Endometrial microvascular endothelial cells (primary cell): ENCODE measurements around the gene LAMP5. TPM values are rescaled to one million over a fixed set of nuclear protein-coding genes. Genes with fewer than 3 reads are reported as not detected.

Source experiments
- in situ Hi-C: cut with HindIII; loops from 2 replicates; pipeline ENCODE4 v1.10.0; 2017; ENCODE audit warnings: low sequenced_read_pairs, low pct_unique_long_range_greater_than_20kb; ENCODE audit errors: inconsistent ontology term
- total RNA-seq: library from RNA; depleted of rRNA; stranded (reverse); fragments of >200 nt; gene quantifications from one replicate; pipeline ENCODE4 v1.2.3, GENCODE V29; 2015; ENCODE audit errors: inconsistent ontology term

The LAMP5 gene, protein sequence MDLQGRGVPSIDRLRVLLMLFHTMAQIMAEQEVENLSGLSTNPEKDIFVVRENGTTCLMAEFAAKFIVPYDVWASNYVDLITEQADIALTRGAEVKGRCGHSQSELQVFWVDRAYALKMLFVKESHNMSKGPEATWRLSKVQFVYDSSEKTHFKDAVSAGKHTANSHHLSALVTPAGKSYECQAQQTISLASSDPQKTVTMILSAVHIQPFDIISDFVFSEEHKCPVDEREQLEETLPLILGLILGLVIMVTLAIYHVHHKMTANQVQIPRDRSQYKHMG
- total RNA-seq: not detected

DNA sequence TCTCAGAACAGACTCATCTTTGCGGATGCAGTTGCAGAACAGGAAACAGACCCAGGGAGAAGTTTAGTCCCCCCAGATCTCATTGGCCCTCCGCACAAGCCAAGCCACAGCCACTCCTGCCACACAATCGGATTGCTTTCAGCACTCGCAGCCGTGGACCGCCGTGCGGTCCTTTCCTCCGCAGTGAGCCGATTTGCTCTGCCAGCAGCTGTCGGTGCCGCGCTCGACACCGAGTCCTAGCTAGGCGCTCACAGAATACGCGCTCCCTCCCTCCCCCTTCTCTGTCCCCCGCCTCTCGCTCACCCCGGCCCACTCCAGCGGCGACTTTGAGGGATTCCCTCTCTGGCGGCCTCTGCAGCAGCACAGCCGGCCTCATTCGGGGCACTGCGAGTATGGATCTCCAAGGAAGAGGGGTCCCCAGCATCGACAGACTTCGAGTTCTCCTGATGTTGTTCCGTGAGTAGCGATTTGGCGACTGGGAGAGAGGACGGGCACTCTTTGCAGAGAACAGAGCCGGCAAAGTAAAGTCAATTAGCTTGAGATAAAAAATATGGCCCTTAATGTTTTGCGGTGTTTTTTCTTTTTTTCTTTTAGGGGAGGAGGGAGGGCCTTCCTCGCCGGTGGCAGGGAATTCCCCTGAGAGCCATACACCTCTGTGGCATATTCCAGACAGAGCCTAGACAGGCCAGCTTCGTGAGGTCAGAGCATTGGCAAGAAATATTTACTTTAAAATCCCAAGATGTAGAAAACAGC lies at the start of gene LAMP5:
TSS of gene LAMP5 (plus strand) at position 130 of the 753 bp plus-strand sequence. CDS start at position 393, 263 bp downstream.
- in situ Hi-C loops: no loop called here

DNA sequence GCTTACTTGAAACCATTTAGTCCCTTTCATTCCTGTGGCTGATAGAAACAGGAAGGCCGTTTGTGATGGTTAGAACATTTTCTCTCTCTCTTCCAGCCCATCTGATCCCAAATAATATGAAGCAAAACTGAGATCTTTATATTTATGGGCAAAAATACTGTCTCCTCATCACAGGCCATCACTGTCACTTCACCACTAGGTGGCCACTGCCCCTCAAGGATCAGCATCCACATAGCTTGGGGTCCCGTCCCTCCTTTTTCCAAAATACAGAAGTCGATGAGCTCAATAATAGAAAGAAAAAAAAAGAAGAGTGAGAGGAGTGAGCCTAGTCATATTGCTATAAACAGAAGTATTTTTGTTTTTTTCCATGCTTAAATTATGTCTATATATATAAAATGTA lies 46.4 kb upstream of the LAMP5 start:
- in situ Hi-C loops: no loop called here

DNA sequence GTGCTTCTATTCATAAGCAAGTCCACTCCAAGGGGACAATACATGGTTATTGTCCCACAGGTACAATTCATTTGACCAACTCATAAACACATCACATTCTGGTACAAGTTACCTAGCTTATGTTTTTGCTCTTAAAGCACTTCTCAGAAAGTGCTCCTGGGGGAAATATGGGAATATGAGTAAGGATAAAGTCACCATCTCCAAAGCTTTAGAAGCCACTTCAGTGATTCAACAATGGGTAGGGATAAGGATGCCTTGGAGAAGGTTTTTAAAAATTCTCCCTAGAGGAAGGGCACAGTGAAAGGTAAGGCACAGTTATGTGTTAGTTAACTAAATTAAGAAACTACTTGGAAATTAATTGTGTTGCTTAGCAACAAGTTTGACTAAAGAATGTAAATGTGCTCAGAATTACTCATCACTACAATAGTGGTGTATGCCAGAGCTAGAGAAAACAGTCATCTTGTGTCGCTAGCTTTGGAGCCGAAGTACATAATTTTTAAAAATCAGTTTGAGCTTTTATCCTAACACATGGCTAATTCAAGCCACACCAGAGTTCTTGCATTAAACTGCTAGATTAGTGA lies 39.5 kb upstream of the LAMP5 start:
- in situ Hi-C loops: no loop called here

DNA sequence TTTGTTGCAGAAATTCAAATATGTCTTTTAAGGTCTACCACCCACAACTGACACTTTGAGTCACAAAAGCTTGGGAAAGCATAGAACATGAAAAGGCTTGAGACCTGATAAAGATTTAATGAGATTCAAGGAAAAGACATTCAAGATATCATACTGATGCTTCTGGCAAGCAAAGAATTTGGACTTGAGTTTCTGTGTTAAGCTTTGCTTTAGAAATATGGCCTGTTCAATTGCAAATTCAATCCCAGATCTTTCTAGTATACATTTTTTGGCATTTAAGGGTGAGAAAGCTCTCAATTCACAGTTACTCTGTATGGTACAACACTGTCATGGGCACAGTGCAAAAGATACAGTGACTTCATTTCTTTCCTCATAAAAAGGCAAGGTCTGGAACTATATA lies 38.9 kb upstream of the LAMP5 start:
- in situ Hi-C loops: no loop called here

DNA sequence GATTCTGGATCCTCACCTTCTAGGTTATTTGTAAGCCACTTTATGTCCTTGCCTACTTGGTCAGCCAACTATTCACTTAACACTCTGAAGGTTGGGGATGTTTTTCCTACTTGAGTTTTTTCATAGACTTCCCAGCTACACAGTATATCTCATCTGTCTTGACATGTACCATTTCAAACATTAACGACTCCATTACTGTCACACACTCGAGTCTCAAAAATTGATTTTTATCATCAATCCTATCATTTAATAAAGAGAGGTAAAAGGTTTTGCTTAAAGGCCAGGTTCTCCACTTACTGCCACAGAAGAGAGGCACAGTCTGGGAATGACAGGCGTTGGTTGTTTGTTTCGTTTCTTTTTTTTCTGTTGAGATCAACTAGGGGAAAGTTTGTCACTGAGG lies 38.2 kb upstream of the LAMP5 start:
- in situ Hi-C loops: no loop called here

DNA sequence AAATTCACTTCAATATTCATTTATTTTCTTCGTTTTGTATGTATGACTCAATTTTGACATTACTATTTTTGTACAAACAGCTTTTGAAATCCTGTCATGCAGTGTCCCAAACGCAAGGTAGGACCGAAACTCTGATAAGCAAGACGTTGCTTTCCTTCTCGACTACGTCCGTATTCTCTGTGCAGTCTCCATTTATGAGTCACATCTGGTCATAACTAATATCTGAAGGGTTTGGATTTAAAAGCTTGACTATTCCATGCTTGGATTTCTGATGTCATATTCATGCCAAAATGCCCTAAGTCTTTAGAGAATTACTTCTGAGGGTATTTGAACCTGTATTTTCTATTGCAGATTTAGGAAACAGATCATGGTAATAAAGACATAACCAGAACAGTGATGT lies 37.8 kb upstream of the LAMP5 start:
- in situ Hi-C loops: no loop called here

DNA sequence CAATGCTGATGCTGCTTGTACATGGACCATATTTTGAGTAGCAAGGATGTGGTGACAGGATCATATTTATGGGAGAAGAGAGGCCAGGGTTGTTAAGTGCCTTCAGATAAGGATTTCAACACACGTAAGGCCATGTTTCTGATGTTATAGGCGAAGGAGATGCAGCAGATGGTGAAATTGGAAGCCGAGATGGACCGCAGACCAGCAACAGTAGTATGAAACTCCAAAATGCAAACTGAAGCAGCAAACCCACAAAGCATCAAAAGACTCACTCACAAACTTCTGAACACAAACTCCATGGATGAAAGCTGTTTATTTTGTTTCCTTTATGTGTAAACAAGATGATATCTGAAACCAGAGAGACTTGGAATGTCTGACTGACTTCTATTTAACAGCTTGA lies 35.6 kb upstream of the LAMP5 start:
- in situ Hi-C loops: no loop called here

DNA sequence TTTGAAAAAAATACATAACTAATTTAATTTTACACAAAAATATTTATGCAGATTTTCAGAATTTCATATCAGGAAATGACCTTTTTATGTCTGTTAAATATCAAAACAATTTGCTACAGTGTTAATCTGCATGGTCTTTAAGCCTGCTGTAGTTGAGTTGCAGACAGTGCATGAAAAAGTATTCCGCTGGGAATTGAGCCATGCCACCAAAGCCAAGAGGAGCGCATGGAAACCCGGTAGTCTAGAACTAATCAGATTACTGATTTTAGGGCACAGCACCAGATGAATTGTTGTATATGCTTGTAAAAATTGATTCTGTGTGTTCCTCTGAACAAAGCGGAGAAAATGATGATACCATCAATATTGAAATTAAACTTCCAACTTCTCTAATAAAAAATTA lies 34.3 kb upstream of the LAMP5 start:
- in situ Hi-C loops: no loop called here

DNA sequence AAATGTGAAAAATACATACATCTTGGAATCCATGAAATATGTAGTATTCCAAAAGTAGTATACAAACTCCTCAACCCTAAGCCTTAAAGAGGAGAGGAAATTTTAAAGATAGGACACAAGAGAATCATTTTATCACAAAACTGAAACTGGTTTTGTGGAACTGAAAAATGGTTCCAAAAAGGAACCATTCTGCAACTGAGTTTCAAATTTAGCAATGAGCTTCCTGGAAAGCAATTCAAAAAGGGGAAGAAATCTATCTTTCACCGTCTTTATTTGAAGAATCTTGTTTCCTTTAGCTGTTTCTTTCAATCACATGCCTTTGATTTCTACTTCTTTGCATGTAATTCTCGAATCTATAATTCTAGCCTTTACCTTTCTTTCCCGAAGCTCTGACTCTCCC lies 32.2 kb upstream of the LAMP5 start:
- in situ Hi-C loops: no loop called here

DNA sequence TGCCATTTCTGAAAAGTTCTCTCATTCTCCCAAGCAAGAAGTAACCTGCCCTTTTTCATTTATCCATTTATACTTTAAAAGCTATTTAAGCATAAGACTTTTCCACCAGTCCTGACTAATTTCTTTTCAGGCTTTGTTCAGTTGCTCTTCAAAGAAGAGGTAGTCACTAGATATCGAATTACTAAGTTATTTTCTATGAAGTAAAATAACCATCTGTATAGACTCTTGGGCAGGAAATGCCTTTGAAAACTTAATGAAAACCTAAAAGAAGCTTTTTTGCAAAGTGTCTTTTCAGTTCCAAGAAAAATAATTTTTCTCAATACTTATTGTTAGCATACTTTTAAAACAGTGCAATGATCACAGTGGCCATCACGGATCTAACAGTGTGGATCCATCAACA lies 31.3 kb upstream of the LAMP5 start:
- in situ Hi-C loops: no loop called here

DNA sequence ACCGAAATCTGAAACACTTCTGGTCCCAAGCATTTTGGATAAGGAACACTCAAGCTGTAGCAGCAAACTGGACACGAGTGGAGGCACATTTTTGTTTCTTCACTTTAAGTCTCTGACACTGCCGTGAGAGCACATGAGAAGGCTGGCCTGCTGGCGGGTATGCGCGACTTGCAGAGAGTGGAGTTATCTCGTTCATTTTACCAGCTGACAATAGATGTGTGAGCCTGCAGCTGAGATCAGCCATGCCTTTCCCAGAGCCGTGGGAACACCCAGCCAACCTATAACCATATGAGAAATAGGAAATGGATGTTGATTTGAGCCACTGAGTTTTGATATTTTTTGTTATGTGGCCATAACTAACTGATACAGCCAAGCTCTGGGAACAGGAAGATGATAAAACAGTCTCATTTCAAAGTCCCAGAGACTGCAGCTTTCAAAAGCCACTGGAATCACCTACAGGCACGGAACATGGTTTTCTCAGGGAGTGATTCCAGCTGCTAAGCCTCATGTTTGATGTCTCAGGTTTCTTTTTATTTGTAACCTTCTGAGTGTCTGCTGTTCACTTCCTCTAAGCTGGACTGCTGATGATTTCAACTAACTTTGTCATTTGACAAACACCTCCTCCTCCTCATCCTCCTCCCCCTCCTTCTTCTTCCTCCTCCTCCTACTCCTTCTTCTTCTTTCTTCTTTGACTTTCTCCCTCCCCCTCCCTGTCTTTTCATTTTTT lies 28.6 kb upstream of the LAMP5 start:
- in situ Hi-C loops: no loop called here

DNA sequence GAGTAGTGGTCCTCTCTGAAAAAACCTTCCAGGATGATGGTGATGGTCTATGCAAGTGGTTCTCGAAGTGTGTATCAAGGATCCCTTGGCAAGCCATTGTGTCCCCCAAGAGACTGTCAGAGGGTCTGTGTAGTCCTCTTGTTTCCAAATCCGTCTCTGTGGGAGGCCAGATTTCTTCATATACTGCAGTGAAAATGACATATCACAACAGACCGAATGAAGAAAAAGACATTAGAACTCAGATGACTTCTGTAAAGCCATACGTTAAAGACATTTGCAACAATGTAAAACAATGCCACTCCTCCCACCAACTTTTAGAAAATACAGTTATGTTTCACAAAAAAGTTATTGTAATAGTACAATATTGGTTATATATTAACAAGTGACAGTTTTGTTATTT lies 27.2 kb upstream of the LAMP5 start:
- in situ Hi-C loops: no loop called here

DNA sequence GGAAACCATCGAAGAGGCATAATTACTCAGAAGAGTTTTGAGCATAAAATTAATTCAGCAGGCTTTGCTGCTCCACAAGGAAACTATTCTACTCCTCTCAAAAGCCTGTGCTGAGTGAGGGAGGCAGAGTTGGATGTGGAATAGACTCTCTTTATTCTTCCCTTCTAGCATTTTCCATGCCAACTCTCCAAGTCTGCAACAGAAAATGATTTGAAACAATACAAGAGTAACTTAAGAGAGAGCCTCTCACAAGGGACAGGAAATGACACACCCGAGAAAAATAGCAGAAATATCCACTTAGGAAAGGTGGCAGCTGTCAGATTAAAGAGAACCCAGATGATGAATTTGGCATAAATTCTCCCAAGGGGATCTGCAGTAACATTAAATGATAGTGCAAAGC lies 26.3 kb upstream of the LAMP5 start:
- in situ Hi-C loops: no loop called here

DNA sequence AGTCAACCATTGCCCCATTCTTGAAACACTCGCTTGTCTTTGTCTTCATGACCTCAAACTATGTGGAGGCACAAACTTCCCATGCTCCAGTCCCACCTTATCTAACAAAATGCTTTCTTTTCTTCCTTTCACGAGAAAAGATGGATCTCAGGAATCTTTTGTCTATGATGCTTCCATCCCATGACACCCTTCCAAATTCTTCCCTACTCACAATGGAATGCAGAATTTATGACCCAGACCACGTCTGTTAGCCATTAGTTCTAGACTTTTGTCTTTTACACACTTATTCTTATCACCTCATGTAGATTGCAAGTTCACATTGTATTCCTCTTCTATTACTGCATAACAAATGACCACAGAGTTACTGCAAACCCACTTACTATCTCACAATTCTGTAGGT lies 24.2 kb upstream of the LAMP5 start:
- in situ Hi-C loops: no loop called here

DNA sequence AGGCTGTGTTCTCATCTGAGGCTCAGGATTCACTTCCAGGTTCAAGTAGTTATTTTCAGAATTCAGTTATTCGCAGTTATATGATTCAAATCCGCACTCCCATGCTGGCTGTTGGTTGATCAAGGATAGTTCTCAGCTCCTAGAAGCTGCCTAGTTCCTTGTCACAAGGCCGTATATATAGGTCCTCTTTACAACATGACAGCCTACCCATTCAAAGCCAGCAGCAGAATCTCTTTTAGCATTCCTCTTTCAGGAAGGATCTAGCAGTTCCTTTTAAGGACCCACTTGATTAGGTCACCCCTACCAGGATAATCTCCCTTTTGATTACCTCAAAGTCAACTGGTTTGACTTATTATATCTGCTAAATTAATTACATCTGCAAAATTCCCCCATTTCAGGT lies 23.8 kb upstream of the LAMP5 start:
- in situ Hi-C loops: no loop called here

DNA sequence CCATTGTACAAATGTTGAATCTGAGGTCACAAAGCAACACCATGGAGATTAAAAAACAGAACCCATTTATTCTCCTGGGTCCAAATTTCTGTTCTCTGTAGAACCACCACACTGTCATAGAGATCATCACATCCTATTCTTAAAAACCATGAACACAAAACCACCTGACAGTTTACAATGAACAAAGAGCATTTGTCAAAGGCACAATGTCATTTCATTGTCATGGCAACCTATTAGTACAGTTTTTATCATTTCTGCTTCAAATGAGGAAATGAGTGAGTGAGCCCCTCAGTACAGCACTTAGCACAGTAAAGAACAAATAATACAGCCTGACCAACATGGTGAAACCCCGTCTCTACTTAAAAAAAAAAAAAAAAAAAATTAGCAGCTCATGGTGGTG lies 23.1 kb upstream of the LAMP5 start:
- in situ Hi-C loops: no loop called here

DNA sequence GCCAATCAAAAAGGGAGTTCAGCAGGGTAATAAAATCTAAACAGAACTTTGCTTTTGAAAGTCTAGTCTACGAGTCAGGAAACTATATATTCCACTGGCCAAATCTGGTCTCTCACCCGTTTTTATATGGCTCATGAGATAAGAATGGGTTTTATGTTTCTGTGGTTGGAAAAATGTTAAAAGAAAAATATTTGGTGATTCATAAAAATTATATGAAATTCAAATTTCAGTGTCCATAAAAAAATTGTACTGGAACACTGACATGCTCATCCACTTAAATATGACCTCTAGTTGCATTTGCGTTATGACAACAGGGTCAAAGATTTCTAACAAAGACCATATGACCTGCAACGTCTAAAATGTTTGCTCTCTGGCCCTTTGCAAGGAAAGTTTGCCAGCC lies 22.3 kb upstream of the LAMP5 start:
- in situ Hi-C loops: no loop called here

DNA sequence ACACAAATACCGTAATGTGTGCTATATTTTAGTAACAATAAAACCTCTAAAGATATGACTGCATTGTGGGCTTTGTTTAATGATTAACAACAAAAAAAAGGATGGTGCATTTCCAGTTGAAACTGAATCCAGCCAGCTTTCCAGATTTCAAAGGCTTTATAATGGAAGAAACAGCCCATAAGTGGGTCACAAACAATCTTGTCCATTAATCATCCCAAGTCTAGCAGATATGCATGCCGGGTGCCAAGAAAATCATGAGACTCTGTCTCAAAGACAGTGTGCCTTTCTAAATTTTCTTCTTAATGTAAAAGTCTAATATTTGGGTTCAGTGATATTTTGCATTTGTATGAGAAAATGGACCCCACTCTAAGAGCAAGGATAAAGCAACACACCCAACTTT lies 20.6 kb upstream of the LAMP5 start:
- in situ Hi-C loops: no loop called here

DNA sequence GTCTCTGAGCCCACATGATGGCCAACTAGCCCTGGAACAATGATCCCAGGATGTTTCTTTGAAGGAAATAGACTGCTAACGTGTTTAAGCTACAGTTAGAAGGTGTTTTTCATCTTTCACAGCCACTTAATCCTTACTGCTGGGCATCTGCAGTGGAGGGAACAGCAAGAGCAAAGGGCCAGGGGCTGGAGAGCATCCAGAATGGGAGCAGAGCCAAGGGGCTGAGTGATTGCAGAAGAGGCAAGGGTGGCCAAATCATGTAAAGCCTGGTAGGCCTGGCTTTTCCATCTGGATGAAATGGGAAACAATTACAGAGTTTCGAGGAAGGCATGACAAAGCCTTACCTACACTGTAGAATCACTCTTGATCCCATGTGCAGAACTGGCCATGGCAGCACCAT lies 18.7 kb upstream of the LAMP5 start:
- in situ Hi-C loops: no loop called here

DNA sequence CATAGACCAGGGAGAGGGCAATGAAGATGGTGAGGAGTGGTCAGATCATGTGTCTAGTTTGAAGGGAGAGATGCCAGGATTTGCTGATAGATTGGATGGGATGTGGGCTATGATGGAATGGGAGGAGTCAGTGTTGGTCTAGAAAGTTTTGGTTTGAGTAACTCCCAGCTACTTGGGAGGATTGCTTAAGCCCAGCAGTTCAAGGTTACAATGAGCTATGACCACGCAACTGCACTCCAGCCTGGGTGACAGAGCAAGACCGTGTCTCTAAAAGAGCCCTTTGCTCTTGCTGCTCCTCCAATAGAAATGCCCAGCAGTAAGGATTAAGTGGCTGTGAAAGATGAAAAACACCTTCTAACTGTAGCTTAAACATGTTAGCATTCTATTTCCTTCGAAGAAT lies 18.2 kb upstream of the LAMP5 start:
- in situ Hi-C loops: no loop called here
